Esophagus muscularis mucosa (tissue), 4 donors: ENCODE measurements around the gene IFRD2. TPM values are rescaled to one million over a fixed set of nuclear protein-coding genes. Genes with fewer than 3 reads are reported as not detected.

ENCODE experiments used
- DNase-seq: peaks from one replicate; pipeline ENCODE4 v3.0.0-alpha.2; 2017; ENCODE audit errors: extremely low spot score
- H3K27ac ChIP-seq, 4 donors: fragments of 200-600 bp; sonication (generic); replicated peaks in 1 of 4; 1 replicate in 3 of 4; 2 replicates in 1 of 4; pipeline ENCODE4 v1.5.1; 2016 to 2019; ENCODE audit warnings: mild to moderate bottlenecking in 1 of 4
- H3K27me3 ChIP-seq, 4 donors: fragments of 200-600 bp; sonication (generic); one replicate each; pipeline versions ENCODE4 v1.5.1 to v1.6.0; 2016 to 2019
- H3K36me3 ChIP-seq, 4 donors: fragments of 200-600 bp; sonication (generic); one replicate each; pipeline ENCODE4 v1.5.1; 2016 to 2019
- H3K4me1 ChIP-seq, 4 donors: fragments of 200-600 bp; sonication (generic); one replicate each; pipeline ENCODE4 v1.5.1; 2016 to 2019
- H3K4me3 ChIP-seq, 4 donors: fragments of 200-600 bp; sonication (generic); 1 replicate in 2 of 4; 2 replicates in 2 of 4; pipeline ENCODE4 v1.5.1; 2016 to 2019; ENCODE audit warnings: mild to moderate bottlenecking in 4 of 4, moderate library complexity in 1 of 4
- H3K9me3 ChIP-seq, 4 donors: fragments of 200-600 bp; sonication (generic); 1 replicate in 3 of 4; 2 replicates in 1 of 4; pipeline ENCODE4 v1.5.1; 2016 to 2019
- CTCF ChIP-seq, 3 experiments: fragments of 200-600 bp in 2 of 3; fragments of 450-650 bp in 1 of 3; sonication (generic) in 2 of 3; IDR thresholded peaks; one replicate each; pipeline ENCODE4 v1.5.1; 2017 to 2019; ENCODE audit warnings: antibody characterized with exemption in 3 of 3, mild to moderate bottlenecking in 2 of 3, moderate library complexity in 1 of 3
- EP300 ChIP-seq: sonication (generic); formaldehyde crosslinking; IDR thresholded peaks from one replicate; pipeline ENCODE4 v1.6.1; 2017; ENCODE audit warnings: antibody characterized with exemption
- POLR2A ChIP-seq: fragments of 450-650 bp; IDR thresholded peaks from one replicate; pipeline ENCODE4 v1.6.1; 2017; ENCODE audit warnings: antibody characterized with exemption, moderate library complexity, mild to moderate bottlenecking, low read depth
- POLR2AphosphoS5 ChIP-seq, 2 donors: sonication (generic); formaldehyde crosslinking; IDR thresholded peaks; one replicate each; pipeline ENCODE4 v1.6.1; 2017; ENCODE audit warnings: antibody characterized with exemption in 2 of 2
- WGBS: methylation state at CpG from one replicate; pipeline ENCODE4 v1.1.5; 2018; 5-methylcytosine and 5-hydroxymethylcytosine counted together
- intact Hi-C: fragments of 100-400 bp; cut with DNase I; formaldehyde crosslinking; loops from one replicate; pipeline ENCODE4 v1.15.1; 2023
- total RNA-seq, 4 donors: library from RNA; depleted of rRNA; stranded (reverse); fragments of >200 nt; gene quantifications; one replicate each; pipeline versions ENCODE4 v1.1.0 to v1.2.1, GENCODE V29; 2016

The IFRD2 gene
- total RNA-seq, 4 donors from 2014 or later: 49.4 to 106 (median 85.8) TPM

DNA sequence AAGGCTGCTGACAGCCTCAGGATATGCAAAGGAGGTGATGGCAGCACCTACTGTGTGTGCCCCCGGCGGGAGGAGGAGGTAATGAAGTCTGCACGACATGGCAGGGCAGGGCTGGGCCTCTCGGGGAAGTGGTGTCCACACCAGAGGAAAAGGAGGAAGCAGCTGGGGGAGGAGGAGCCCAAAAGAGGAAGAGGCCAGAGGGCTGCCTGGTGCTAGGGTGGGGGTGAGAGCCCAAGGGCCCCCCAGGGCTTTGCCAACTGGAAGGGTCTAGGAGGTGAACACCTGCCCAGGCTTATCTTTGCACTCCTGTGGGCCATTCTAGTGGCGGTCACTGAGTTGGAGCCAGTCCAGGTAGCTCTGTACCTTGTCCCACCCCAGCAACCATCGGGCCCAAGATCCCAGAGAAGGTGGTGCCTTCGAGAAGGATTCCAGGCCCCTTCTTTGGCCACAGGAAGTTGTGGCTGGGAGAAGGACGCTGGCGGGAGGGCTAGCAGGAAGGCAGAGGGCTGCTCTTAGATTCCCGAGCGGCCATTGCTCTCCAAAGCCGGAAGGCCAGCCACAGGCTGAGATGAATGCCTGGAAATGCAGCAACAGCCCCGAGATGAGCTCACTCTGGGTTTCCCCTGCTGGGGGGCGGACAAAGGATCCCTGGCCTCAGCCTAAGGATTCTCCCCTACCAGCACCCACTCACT lies 49.2 kb downstream of the IFRD2 start:
- Histone ChIP-seq H3K4me3 (peak overlapping the region in 3 of 4 donors; percentile 0 to 25 (median 10)), H3K27me3 (no peaks in the 10 kb centered on the region), H3K4me1 (peaks cover 99 to 100% (median 100%) of the 10 kb centered on the region in 4 donors), H3K27ac (peak overlapping the region; percentile 88 to 92 (median 90)), H3K36me3 (peaks cover 0 to 16% (median 7%) of the 10 kb centered on the region in 4 donors), H3K9me3 (no peaks in the 10 kb centered on the region)
- WGBS: 24% methylated on average over 4 of the region's 14 CpGs
- peak; percentile 93 for DNase-seq
- intact Hi-C loops: no loop called here
- no peak for TF ChIP-seq CTCF (IDR thresholded peaks at IDR 0.05)
- peak; percentile 28 to 40 for TF ChIP-seq POLR2AphosphoS5 (IDR thresholded peaks at IDR 0.05)
- no peak for TF ChIP-seq EP300

DNA sequence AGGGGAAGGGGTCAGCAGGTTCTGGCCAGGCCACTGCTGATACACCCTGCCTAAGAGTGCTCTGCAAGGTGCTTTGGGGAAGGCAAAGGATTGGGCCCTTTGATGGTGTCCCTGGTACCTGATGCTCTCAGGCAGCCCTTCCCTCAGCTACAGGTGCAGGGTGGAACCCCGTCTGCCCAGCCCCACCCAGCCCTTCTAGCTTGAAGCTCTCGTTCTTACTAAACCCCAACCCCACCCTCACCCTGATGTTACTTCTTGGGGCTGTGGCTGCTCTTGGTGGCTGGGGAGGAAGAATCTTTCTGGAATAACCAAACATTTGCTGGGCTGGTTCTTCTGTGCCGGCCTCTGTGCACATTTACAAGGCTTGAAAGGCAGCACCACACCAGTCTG lies 49.9 kb downstream of the IFRD2 start:
- Histone ChIP-seq H3K27ac (peak overlapping the region; percentile 88 to 92 (median 90)), H3K4me3 (peak overlapping the region in 3 of 4 donors; percentile 0 to 15 (median 10)), H3K27me3 (no peaks in the 10 kb centered on the region), H3K9me3 (no peaks in the 10 kb centered on the region), H3K36me3 (peaks cover 0 to 16% (median 7%) of the 10 kb centered on the region in 4 donors), H3K4me1 (peaks cover 94 to 100% (median 100%) of the 10 kb centered on the region in 4 donors)
- TF ChIP-seq CTCF (IDR thresholded peaks at IDR 0.05): no peak
- no peak for TF ChIP-seq POLR2A
- no peak for TF ChIP-seq POLR2AphosphoS5 (IDR thresholded peaks at IDR 0.05)
- no peak for TF ChIP-seq EP300
- 32% methylated on average over 2 of the region's 3 CpGs for WGBS
- intact Hi-C loops: no loop called here
- no peak for DNase-seq

DNA sequence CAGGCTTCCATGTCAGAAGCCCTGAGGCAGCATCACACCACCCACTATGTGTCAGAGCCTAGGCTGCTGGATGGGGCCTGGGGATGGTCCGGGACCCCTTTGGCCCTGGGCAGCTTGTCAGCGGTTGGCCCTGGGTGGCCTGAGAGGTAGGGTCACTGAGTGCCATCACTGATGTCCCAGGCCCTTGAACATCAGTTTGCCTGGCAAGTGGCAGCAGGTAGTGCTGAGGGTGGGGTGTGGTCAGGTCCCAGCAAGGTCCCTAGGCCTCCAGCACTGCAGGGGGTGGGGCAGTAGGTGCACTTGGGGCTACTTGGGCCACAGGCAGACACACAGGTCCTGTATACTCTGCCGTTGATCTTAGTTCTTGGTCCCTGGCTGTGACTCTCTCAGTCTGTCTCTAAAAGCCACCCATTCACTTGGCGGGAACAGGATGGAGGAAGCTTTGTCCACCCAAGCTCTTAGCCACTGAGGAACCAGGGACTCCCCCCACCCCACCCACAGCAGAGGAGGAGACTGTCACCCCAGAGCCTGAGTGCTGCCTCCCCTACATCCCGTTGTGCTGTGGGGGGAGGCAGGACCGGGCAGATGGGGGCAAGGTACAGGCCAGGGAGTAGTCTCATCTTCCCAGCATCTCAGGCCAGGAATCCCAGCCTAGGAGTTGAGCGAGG lies 50.4 kb downstream of the IFRD2 start:
- Histone ChIP-seq H3K4me3 (no peak overlapping the region), H3K4me1 (peaks cover 93 to 100% (median 99%) of the 10 kb centered on the region in 4 donors), H3K9me3 (no peaks in the 10 kb centered on the region), H3K36me3 (peaks cover 0 to 16% (median 7%) of the 10 kb centered on the region in 4 donors), H3K27me3 (no peaks in the 10 kb centered on the region), H3K27ac (peak overlapping the region; percentile 88 to 92 (median 90))
- 82% methylated on average over 2 of the region's 7 CpGs for WGBS
- no peak for TF ChIP-seq EP300
- no peak for TF ChIP-seq POLR2AphosphoS5 (IDR thresholded peaks at IDR 0.05)
- TF ChIP-seq CTCF (IDR thresholded peaks at IDR 0.05): no peak
- no peak for TF ChIP-seq POLR2A
- intact Hi-C loops: no loop called here
- DNase-seq: no peak

GRCh38 chr3:50241163-50241562 lies 51.1 kb downstream of the IFRD2 start:
- Histone ChIP-seq H3K4me3 (no peak overlapping the region), H3K36me3 (peaks cover 0 to 16% (median 7%) of the 10 kb centered on the region in 4 donors), H3K27me3 (no peaks in the 10 kb centered on the region), H3K4me1 (peaks cover 87 to 96% (median 94%) of the 10 kb centered on the region in 4 donors), H3K27ac (peak overlapping the region; percentile 88 to 92 (median 90)), H3K9me3 (no peaks in the 10 kb centered on the region)
- DNase-seq: no peak
- 55% methylated on average over 4 of the region's 4 CpGs for WGBS
- intact Hi-C loops: no loop called here
- TF ChIP-seq POLR2AphosphoS5 (IDR thresholded peaks at IDR 0.05): no peak
- no peak for TF ChIP-seq CTCF (IDR thresholded peaks at IDR 0.05)
- TF ChIP-seq POLR2A: no peak
- TF ChIP-seq EP300: no peak
